Measurements from ENCODE around the gene CCDC91. TPM values are rescaled to one million over a fixed set of nuclear protein-coding genes. Genes with fewer than 3 reads are reported as not detected.

CCDC91 gene
- polyA plus RNA-seq, 1 donor (not counting 4 experiments of a cell fraction or from before 2014, with no cell fraction given): 26.5 TPM

GRCh38 chr12:28415755-28416154 is 225.5 kb downstream of the CCDC91 start:
- peak overlapping the region; percentile 45 for H3K4me2 ChIP-seq (ENCODE audit: control insufficient read depth, extremely low read depth, insufficient read depth, low read depth, low read length)
- H3K9ac ChIP-seq (ENCODE audit: control insufficient read depth, extremely low read depth, insufficient read depth, low read length): no peak overlapping the region
- no peaks in the 10 kb centered on the region for H4K20me1 ChIP-seq (ENCODE audit: control insufficient read depth, extremely low read depth, insufficient read depth, low read length)
- H2AFZ ChIP-seq (ENCODE audit: control insufficient read depth, low read length): no peak overlapping the region
- H3K4me3 ChIP-seq (ENCODE audit: control insufficient read depth in 2 of 3, extremely low read depth in 1 of 3, insufficient read depth in 2 of 3, low read depth in 1 of 3, low read length in 3 of 3): no peak overlapping the region
- peak; percentile 32 for DNase-seq (ENCODE audit: low read depth, low spot score)
- no peak overlapping the region for H3K27ac ChIP-seq (ENCODE audit: control insufficient read depth, insufficient read depth, low read length)
- TF ChIP-seq, protein P1, sequence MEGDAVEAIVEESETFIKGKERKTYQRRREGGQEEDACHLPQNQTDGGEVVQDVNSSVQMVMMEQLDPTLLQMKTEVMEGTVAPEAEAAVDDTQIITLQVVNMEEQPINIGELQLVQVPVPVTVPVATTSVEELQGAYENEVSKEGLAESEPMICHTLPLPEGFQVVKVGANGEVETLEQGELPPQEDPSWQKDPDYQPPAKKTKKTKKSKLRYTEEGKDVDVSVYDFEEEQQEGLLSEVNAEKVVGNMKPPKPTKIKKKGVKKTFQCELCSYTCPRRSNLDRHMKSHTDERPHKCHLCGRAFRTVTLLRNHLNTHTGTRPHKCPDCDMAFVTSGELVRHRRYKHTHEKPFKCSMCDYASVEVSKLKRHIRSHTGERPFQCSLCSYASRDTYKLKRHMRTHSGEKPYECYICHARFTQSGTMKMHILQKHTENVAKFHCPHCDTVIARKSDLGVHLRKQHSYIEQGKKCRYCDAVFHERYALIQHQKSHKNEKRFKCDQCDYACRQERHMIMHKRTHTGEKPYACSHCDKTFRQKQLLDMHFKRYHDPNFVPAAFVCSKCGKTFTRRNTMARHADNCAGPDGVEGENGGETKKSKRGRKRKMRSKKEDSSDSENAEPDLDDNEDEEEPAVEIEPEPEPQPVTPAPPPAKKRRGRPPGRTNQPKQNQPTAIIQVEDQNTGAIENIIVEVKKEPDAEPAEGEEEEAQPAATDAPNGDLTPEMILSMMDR (optimal IDR thresholded peaks at IDR 0.05 in 1 of 3, IDR thresholded peaks at IDR 0.05 in 1 of 3, conservative IDR thresholded peaks at IDR 0.05 in 1 of 3; ENCODE audit: extremely low read depth in 1 of 3, insufficient read depth in 2 of 3, low read length in 3 of 3): no peak
- TF ChIP-seq EZH2 (IDR thresholded peaks at IDR 0.05; ENCODE audit: low read length): no peak
- H3K79me2 ChIP-seq (ENCODE audit: control insufficient read depth, insufficient read depth, low read length): no peaks in the 10 kb centered on the region
- H3K4me1 ChIP-seq (ENCODE audit: control insufficient read depth, extremely low read depth, insufficient read depth, low read length): peaks cover 9% of the 10 kb centered on the region
- no peaks in the 10 kb centered on the region for H3K9me1 ChIP-seq (ENCODE audit: control insufficient read depth, extremely low read depth, insufficient read depth, low read length)
- H3K36me3 ChIP-seq (ENCODE audit: control insufficient read depth in 2 of 2, extremely low read depth in 1 of 2, insufficient read depth in 2 of 2, low read length in 2 of 2): peaks cover 3 to 4% of the 10 kb centered on the region in 2 experiments
- peak; percentile 9 for FAIRE-seq
- dilution Hi-C loops (cut with MboI; ENCODE audit: extremely low pct_ligation_motif_present, low sequenced_read_pairs): no loop called here
- no peaks in the 10 kb centered on the region for H3K27me3 ChIP-seq (ENCODE audit: control insufficient read depth, extremely low read depth, insufficient read depth, low read length)
- peaks cover 2% of the 10 kb centered on the region for H3K9me3 ChIP-seq (ENCODE audit: control insufficient read depth, low read depth, low read length)

GRCh38 chr12:28421374-28421773 is 231.1 kb downstream of the CCDC91 start:
- H3K9ac ChIP-seq (ENCODE audit: control insufficient read depth, extremely low read depth, insufficient read depth, low read length): no peak overlapping the region
- no peaks in the 10 kb centered on the region for H3K9me3 ChIP-seq (ENCODE audit: control insufficient read depth, low read depth, low read length)
- TF ChIP-seq, protein P1 (optimal IDR thresholded peaks at IDR 0.05 in 1 of 3, IDR thresholded peaks at IDR 0.05 in 1 of 3, conservative IDR thresholded peaks at IDR 0.05 in 1 of 3; ENCODE audit: extremely low read depth in 1 of 3, insufficient read depth in 2 of 3, low read length in 3 of 3): no peak
- no peak for TF ChIP-seq EZH2 (IDR thresholded peaks at IDR 0.05; ENCODE audit: low read length)
- dilution Hi-C loops (cut with MboI; ENCODE audit: extremely low pct_ligation_motif_present, low sequenced_read_pairs): no loop called here
- FAIRE-seq (no peak), DNase-seq (ENCODE audit: low read depth, low spot score) (no peak)
- no peak overlapping the region for H3K27ac ChIP-seq (ENCODE audit: control insufficient read depth, insufficient read depth, low read length)
- no peak overlapping the region for H3K4me3 ChIP-seq (ENCODE audit: control insufficient read depth in 2 of 3, extremely low read depth in 1 of 3, insufficient read depth in 2 of 3, low read depth in 1 of 3, low read length in 3 of 3)
- H3K4me2 ChIP-seq (ENCODE audit: control insufficient read depth, extremely low read depth, insufficient read depth, low read depth, low read length): no peak overlapping the region
- H3K9me1 ChIP-seq (ENCODE audit: control insufficient read depth, extremely low read depth, insufficient read depth, low read length): no peaks in the 10 kb centered on the region
- no peaks in the 10 kb centered on the region for H4K20me1 ChIP-seq (ENCODE audit: control insufficient read depth, extremely low read depth, insufficient read depth, low read length)
- H2AFZ ChIP-seq (ENCODE audit: control insufficient read depth, low read length): no peak overlapping the region
- H3K79me2 ChIP-seq (ENCODE audit: control insufficient read depth, insufficient read depth, low read length): no peaks in the 10 kb centered on the region
- H3K36me3 ChIP-seq (ENCODE audit: control insufficient read depth in 2 of 2, extremely low read depth in 1 of 2, insufficient read depth in 2 of 2, low read length in 2 of 2): no peaks in the 10 kb centered on the region
- H3K27me3 ChIP-seq (ENCODE audit: control insufficient read depth, extremely low read depth, insufficient read depth, low read length): no peaks in the 10 kb centered on the region
- no peaks in the 10 kb centered on the region for H3K4me1 ChIP-seq (ENCODE audit: control insufficient read depth, extremely low read depth, insufficient read depth, low read length)
